HG03045 (cell line): ENCODE results near the gene BRAF.
"Not testable (repeated sequence)": the region's sequence is repeated elsewhere in the genome, so short reads cannot be mapped to it uniquely, and the experiment has no call there.

Experiments
- ATAC-seq: cut with Tn5 transposase; IDR thresholded peaks from one replicate; pipeline ENCODE4 v1.9.1; 2021; ENCODE audit warnings: mild to moderate bottlenecking, moderate library complexity; ENCODE audit not compliant: unreplicated experiment

The BRAF gene

DNA sequence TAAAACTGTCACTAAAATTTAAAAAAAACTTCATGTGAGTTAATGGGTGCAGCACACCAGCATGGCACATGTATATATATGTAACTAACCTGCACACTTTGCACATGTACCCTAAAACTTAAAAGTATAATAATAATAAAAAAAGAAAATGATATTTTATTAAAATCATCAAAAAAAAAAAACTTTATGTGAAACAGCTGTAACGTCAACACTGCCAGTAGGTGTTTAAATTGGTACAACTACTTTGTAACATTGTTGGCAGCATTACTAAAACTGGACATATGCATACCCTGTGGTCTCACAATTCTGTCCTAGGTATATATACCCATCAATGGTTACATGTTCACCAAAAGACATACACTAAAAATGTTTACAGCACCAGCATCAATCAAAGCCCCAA lies 146.2 kb downstream of the BRAF start:
- no peak for ATAC-seq

DNA sequence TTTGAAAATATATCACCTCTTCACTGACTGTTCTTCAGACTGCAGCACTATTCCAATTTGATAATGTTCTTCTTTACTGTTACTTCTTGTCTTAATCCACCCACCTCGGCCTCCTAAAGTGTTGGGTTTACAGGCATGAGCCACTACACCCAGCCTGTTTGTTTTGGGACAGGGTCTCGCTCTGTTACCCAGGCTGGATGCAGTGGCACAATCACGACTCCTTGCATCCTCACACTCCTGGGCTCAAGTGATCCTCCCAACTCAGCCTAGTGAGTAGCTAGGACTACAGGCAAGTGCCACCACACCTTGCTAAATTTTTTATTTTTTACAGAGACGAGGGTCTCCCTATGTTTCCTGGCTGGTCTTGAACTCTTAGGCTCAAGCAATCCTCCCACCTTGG lies 150.4 kb downstream of the BRAF start:
- ATAC-seq = no peak

DNA sequence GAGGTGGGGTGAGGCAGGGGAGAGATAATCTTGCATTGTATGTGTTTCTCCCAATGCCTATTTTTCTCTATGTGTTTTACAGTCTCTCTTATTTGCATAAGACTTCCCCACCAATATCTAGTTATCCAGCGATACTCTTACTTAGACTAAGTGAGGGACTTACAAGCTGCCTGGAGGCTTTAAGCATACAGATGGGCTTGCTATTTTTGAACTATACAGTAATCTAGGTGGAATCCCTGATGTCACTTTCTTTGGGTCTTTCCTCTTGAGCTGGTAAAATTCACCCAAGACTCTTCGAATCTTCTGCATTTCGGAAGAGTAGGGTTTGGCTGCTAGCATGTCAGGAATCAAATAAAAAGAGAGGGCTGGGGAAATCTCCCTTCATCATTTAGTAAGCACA lies 151.6 kb downstream of the BRAF start:
- no peak for ATAC-seq

DNA sequence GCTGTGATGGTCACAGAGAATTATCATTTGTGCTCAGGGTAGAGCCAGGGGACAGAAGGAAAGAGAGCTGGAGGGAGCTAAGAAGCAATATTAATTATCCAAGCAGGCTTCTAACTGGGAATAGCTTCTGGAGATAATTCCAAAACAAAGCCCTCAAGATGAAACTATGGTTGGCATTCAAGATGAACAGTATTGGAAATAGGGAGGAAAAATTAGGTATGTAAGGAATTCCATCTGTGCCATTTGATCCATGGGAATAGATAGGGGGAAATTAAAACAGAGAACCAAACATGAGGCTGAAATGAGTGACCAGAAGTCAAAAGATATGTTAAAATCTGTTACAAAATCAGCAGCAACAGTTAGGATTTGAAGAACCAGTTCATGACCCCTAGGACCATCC lies 152.9 kb downstream of the BRAF start:
- ATAC-seq = no peak

DNA sequence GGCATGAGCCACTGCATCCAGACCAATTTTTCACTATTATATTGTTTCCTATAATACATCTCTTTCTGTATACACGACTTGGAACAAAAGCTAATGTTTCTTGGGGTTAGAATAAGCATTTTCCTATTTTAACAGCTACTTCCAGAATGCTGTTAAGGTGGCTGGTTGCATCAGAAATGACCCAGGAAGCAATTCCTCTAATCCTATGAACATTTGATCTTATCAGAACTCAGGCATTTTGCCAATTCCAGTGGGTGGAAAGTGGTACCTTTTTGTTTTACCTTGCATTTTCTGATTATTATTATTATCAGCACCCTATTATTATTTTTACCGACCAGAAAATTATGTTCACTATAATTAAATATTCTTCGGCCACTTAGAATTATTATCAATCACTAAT lies 154.9 kb downstream of the BRAF start:
- ATAC-seq = no peak

DNA sequence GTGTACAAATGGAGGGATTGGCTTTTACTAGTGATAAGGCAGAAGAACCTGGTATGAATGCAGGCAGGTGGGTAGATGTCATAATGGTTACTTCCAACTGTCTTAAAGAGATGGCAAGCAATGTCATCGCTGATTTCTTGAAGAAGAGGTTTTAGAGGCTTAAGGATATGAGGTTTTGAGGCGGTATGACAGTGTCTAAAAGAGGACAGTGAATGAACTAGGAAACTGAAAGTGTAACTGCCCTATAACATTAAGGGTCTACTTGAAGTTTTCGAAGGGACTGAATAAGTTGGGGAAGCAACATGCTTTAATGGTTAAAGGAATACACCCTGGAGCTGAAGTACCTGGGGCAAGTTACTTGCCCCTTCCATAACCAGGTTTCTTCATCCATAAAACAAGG lies 157.3 kb downstream of the BRAF start:
- ATAC-seq = no peak

DNA sequence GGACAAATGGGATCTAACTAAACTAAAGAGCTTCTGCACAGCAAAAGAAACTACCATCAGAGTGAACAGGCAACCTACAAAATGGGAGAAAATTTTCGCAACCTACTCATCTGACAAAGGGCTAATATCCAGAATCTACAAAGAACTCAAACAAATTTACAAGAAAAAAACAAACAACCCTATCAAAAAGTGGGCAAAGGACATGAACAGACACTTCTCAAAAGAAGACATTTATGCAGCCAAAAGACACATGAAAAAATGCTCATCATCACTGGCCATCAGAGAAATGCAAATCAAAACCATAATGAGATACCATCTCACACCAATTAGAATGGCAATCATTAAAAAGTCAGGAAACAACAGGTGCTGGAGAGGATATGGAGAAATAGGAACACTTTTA lies 159.3 kb downstream of the BRAF start:
- ATAC-seq = not testable (repeated sequence)

DNA sequence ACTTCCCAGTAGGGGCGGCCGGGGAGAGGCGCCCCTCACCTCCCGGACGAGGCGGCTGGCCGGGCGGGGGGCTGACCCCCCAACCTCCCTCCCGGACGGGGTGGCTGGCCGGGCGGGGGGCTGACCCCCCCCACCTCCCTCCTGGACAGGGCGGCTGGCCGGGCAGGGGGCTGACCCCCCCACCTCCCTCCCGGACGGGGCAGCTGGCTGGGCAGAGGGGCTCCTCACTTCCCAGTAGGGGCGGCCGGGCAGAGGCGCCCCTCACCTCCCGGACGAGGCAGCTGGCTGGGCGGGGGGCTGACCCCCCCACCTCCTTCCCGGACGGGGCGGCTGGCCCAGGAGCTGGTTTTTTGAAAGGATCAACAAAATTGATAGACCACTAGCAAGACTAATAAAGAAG lies 161.6 kb downstream of the BRAF start:
- ATAC-seq = not testable (repeated sequence)

DNA sequence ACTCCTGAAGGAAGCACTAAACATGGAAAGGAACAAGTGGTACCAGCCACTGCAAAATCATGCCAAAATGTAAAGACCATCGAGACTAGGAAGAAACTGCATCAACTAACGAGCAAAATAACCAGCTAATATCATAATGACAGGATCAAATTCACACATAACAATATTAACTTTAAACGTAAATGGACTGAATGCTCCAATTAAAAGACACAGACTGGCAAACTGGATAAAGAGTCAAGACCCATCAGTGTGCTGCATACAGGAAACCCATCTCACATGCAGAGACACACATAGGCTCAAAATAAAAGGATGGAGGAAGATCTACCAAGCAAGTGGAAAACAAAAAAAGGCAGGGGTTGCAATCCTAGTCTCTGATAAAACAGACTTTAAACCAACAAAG lies 163.4 kb downstream of the BRAF start:
- not testable (repeated sequence) for ATAC-seq

DNA sequence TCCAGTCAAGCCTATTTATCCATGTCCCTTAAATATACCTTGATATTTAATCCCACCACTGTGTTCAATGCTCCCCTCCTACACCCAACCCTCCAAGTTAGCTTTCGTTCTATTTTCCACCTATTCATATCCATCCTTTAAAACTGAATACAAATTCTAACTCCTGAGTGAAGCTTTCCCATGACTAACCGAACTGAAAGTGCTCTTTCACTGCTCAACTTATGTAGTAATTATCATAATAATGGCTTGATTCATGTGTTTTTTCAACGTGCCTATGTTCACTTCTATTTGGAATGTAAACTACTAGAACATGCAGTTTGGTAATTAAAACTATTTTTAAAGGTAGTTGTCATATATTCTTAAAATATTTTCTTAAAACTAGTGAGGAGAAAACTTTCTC lies 170.2 kb downstream of the BRAF start:
- ATAC-seq = no peak

DNA sequence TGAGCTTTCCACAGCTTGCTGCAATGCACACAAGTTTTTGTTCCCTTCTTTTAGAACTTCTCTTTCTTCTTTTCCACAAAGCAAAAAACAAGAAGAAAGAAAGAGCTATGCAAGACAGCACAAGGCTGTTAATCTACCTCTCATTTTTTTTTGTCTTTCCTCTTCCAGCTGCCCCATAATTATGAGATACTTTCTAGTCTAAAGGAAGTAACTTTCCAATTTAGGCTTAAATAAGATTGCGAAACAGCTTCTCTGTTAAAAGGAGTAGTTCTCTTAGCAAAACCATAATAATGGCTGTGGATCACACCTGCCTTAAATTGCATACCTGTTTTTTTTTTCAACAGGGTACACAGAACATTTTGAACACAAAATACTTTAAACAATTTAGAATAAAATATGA lies 172.2 kb downstream of the BRAF start:
- ATAC-seq = no peak

DNA sequence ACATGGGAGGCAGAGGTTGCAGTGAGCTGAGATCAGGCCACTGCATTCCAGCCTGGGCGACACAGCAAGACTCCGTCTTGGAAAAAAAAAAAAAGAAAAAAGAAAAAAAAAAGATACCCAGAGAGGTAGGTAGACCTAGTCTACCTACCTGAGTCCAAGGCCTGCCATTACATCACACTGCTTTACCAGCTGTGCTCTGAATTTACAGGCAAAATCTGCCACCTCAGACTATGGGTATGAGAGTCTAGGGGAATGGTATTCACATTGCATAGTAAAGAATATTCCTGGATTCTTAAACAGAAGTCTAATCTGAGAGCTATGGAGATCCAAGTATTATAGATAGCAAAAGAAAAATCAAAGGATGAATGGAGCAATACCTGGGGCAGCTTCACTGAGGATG lies 178.0 kb downstream of the BRAF start:
- ATAC-seq = no peak

DNA sequence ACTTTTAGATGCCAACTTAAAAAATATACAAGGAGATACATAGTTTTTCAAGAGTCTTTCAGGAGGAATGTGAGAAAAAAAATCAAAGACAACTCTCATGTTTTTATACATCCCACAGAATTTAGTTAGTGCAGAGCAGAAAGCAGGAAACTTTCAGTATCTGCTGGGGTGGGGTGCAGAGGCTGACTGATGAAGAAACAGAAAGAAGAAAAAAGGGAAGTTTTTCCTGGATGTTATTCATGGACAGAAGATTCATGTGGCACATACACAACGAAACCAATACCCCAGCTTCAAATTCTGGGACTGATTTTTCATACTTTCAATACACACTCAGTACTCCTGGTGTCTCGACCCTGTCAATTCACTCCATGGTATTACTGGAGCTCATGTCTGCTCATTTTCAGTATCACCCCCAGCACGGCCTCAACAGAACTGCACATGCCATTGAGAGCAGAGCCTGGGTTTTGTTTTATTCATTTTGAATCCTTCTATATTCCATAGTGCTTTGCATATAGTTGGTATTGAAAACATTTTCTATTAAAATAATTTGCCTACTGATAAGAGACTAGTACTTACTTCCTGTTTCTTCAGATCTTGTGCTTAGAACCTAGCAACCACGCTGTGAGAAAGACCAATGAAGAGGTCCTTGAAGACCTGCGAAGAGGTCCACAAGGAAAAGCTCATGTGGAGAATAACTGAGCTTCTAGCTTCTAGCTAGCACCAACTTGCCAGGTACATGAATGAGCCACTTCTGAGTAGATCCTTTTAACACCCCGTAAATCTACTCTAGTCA lies 179.3 kb downstream of the BRAF start:
- ATAC-seq = no peak

DNA sequence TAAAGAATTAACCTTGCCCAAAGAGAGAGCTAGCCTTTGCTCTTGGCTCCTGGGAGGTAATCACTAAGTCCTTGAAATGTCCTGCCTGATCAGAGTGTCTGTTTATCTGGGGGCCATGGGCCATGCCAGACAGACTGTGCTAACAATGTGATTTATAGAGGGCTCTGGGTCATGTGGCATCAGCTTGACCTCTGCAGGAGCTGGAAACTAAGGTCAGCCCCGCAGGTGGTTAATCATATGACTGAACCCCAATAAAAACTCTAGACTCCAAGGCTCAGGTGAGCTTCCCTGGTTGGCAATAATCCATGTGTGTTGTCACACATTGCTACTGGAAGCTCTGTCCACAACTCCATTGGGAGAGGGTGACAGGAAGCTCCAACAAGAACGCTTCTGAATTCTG lies 180.7 kb downstream of the BRAF start:
- ATAC-seq = no peak

DNA sequence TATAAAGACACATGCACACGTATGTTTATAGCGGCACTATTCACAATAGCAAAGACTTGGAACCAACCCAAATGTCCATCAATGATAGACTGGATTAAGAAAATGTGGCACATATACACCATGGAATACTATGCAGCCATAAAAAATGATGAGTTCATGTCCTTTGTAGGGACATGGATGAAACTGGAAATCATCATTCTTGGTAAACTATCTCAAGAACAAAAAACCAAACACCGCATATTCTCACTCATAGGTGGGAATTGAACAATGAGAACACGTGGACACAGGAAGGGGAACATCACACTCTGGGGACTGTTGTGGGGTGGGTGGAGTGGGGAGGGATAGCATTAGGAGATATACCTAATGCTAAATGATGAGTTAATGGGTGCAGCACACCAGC lies 181.5 kb downstream of the BRAF start:
- not testable (repeated sequence) for ATAC-seq

DNA sequence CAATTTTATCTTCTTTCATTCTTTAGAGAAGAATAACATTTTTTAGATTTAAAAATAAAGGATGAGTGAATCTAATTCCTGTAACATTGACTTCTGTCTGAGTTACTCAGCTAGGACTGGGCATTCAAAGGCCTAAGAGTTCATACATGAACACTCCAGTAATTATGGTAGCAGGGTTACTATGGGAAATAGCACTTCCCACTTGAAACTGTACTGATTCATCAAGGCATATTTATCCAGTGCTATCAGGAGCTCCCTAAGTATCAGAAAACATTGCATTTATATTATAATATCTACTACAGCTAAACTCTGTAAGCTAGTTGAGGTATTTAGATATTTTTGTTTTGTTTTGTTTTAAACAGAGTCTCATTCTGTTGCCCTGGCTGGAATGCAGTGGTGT lies 186.4 kb downstream of the BRAF start:
- ATAC-seq = no peak

DNA sequence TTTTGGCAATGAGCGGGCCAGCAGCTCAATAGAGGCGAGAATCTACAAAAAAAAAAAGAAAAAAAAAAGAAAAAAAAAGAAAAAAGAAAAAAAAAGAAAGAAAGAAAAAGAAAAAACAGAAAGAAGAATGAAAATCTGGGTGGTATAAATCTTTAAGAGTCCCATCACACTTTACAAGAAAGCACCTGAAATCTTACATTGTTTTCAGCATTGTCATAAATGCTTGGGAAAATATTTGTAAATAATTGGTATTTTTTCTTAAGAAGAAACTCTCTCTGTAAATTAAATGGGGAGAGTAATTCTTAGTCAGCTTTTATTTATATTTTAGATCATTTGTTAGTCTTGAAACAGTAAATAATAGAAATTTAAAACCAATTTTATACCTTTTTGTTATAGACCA lies 190.0 kb downstream of the BRAF start:
- ATAC-seq = no peak

DNA sequence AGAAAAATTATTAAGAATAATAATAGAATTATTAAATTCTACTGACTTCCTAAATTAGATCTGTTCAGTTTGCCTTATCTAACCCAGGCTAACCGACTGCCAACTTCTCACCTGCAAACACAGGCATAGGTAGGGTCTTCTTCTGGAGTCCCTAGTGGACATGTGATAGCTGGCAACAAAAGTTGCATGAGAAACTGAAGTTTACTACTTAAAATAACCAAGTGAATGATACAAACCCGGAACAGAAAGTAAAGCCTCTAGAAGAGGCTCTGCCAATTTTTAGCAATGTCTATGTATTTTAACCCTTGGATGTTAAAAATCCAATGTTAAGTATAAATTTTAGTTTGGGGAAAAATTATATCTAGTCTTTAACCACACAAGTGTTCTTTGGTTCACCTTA lies 190.6 kb downstream of the BRAF start:
- ATAC-seq = no peak

DNA sequence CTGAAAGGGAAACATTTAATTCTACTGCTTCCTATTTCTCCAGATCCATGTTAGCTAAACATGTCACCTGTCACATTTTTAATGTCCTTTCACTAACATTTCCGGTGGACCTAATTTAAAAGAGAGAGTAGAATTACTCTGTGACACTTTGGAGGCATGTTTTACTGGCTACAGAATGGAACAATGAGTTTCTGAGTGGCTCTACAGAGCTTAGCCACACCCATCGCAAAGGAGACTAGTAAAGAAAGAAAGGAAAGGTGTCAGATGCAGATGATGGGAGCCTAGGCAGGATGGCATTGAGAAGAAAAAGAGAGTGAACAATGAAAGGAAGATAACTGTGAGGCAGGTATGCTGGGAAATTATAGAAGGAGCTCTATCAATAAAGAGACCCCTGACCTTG lies 192.3 kb downstream of the BRAF start:
- no peak for ATAC-seq

DNA sequence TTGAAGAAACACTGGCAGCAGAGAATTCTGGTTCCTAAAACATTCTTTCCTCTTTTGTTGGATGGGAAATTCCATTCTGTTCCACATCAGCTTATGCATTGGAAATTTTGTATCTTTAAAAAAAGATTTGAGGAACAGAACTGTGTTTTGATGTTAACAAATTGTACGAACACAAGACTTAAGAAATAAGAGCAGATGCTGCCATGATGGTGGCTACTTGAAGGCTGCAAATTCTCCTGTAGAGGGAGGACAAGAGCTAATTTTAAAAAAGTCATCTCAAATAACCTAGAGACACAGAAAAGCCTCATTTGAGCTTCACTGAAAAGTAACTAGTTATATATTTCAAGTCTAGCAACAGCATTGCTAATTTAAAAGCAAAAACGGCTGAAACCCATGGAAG lies 198.4 kb downstream of the BRAF start:
- ATAC-seq = no peak

DNA sequence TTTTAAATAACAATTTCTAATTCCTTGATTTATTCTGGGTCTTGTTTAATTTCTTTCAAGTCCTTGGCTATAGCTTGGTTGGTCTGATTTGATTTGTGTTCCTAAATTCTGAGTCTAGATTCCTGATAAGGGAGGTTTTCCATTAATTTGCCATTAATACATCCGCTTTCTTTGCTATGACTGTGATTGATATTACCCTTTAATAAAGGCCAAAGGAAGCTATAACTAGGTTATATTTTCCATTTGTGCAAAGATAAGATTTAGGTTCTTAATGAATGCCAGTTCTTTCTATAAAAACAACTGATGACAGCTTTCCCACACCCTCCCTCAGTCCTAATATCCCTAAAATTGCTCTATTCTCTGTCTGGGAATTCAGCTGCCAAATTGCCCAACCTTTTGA lies 200.0 kb downstream of the BRAF start:
- no peak for ATAC-seq

DNA sequence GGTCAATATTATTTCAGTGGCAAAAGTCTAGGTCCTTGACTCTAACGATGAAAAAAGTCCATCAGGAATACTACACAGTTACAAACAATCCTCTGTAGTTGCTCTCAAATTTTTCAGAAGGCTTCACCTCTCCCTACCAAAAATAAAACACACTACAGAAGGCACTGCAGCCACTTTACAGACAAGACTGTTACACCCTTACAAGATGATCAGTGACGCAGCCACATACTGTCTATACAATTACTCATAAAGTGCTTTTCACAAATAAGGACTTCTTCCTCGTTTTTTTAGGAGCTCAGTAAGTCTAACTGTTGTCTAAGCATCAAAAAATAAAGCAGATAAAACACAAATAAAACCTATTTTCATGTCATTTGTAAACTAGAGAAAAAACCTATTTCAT lies 201.2 kb downstream of the BRAF start:
- no peak for ATAC-seq

DNA sequence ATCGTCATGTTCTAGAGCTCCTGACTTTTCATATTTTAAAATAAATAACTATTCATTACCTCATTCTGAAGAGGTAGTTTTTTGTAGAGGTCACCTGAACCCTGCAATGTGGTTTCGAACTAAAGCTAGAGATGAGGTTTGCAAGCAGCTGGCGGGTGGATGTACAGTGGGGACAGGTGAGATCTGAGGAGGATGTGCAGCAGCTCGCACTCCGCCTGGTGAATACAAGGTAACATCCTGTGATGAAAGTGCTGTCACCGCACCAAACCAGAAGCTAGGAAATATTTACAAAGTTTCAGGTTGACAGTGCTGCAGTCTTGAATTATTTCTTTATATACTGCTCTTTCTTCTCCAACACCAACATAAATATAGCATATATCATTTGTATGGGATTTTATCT lies 201.7 kb downstream of the BRAF start:
- no peak for ATAC-seq
